T-helper 9 cell (primary cell): ENCODE results near the gene MLLT6.

Experiments used
- DNase-seq: peaks from one replicate; pipeline ENCODE4 v3.0.0-alpha.2; 2020

MLLT6 gene

DNA sequence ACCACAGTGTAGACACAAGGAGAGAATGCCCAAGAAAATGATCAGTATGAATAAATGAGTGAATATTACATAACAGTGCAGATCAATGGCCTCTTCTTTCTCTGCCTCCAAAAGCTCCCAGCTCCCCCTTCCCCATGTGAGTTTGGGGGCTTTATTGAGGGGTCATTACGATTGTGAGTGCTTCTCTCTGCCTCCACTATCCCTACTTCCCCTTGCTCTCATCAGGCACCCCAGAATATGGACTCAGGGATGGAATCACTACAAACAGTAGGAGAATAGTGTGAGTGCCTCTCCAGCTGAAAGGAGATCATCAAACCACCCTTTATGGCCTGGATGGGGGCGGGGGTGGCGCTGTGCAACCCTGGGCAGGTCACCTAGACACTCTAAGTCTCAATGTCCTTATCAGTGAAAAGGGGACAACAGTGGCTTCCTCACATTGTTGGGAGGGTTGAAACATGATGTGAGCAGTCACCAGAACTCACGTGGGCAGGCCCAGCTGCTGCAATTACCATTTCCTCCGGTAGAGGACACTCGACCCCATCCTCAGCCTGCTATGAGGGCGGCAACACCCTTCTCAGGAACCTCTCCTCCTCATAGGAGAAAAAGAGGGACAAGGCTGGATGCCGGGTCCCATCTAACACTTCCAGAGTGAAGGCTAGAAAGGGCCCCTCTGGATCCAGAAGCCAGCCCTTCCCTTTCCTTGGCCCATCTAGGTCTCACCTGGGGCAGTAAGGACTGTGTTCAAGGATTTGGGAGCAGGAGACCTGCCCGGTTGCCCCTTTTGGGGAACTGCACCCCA lies 28.2 kb upstream of the MLLT6 start:
- DNase-seq, result peak; percentile 72

DNA sequence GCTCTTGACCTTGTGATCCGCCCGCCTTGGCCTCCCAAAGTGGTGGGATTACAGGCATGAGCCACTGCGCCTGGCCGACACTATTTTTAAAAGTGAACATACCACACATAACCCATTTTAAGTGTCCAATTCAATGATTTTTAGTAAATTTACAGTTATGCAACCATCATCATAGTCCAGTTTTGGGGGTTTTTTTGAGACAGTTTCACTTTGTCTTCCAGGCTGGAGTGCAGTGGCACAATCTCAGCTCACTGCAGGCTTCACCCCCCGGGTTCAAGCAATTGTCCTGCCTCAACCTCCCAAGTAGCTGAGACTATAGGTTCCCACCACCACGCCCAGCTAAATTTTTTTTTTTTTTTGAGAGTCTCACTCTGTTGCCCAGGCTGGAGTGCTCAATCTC lies 27.3 kb upstream of the MLLT6 start:
- no peak for DNase-seq

DNA sequence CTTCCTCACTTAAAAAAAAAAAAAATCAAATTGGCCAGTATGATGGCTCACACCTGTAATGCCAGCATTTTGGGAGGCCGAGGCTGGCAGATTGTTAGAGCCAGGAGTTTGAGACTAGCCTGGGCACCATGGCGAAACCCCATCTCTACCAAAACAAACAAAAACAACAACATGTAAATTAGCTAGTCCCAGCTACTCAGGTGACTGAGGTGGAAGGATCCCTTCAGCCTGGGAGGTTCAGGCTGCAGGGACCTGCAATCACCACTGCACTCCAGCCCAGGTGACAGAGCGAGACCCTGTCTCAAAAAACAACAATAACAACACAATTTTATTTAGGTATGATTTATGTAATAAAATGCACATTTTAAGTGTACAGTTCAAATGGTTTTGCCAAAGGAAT lies 24.0 kb upstream of the MLLT6 start:
- DNase-seq, result no peak

DNA sequence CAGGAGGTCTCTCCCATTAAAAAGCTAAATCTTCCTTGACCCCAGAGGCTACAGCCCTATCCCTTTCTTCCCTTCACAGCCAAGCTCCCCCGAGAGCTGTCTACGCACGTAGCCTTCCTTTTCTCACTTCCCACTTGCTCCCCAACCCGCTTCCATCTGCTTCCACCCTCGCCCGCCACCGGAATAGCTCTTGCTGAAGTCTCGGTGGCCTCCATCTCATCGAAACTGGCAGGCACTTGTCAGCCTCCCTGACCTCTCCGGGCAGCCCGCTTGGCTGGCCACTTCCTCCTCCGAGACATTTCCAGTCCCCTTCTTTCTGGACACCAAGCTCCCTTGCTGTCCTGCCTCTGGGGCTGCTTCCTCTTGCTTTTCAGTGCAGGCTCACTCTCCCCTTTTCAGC lies 19.6 kb upstream of the MLLT6 start:
- DNase-seq, result no peak

DNA sequence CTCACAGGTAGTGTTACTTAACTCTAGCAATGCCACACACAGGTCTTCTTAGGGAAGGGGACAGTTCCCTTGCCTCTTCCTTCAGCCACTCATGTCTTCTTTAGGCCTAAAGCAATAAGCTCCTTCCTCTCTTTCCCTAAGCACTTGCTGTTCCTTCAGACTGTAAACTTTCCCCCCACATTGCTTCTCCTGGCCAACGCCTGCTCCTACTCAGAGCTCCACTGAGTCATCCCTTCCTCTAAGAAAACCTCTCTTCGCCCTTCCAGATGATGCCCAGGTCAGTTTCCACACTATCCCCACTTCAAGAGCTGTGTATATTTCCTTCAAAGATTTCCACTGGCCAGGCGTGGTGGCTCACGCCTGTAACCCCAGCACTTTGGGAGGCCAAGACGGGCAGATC lies 17.8 kb upstream of the MLLT6 start:
- DNase-seq, result no peak

DNA sequence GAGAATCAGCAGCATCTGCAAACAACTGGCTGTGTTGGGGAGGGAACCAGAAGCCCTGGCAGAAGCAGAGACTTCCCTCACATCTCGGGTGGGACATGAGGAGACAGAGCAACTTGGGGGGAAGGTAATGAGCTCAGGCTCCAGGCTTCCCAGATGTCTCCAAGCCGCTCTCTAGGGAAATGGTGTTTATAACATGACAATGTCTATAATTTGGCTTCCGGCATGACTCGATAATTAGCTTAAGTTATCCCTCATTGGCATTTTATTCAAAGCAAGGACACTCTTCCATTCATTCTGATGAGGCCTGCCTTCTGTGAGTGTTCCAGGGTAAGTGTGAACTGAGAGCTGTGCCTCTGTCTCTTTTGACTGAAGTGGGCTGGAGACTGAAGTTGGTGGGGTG lies 14.7 kb upstream of the MLLT6 start:
- DNase-seq, result no peak

DNA sequence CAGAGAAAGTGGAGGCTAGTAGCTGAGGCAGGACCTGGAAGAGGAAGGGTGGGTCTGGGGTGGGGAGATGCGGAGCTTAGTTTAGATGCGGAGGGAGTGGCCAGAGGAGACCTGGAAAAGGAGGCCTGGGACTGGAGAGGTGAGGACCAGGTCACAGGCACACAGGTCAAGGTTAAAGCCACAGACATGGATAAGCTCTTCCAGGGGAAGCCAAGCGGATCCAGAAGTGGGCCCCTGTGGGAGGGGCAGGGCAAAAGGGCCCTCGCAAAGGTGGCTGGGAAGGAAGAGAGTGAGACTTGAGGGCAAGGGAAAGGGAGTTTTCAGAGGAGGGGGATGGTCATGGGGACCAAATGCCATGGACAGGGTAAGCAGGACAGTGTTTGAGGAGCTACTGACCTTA lies 13.9 kb upstream of the MLLT6 start:
- DNase-seq, result no peak

DNA sequence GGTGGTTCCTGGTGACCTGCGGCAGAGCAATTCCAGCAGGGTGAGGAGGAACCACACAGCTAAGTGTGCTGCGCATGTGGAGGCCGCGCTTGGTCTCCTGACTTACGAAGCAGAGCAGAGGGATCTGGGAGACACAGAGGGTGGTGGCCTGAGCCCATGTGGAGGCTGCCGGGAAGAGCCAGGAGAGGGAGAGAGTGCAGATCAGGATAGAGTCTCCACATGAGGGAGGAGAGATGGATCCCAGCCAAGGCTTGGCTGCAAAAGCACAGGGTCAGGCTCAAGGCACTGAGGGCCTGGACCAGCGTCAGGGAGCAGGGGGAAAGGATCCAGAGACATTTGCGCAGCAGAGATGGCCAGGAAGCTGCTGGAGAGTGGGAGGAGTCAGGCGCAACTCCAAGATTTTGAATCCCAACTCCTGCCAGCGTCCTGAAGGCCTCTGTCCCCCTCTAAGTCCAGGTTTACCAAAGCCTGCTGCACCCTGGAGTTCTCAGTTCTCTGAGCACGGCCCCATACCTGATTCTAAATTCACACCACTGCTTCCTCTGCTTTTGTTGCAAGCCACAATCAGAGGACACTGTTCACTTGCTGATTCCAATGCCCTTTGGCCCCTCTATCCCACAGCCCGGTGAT lies 11.3 kb upstream of the MLLT6 start:
- no peak for DNase-seq

DNA sequence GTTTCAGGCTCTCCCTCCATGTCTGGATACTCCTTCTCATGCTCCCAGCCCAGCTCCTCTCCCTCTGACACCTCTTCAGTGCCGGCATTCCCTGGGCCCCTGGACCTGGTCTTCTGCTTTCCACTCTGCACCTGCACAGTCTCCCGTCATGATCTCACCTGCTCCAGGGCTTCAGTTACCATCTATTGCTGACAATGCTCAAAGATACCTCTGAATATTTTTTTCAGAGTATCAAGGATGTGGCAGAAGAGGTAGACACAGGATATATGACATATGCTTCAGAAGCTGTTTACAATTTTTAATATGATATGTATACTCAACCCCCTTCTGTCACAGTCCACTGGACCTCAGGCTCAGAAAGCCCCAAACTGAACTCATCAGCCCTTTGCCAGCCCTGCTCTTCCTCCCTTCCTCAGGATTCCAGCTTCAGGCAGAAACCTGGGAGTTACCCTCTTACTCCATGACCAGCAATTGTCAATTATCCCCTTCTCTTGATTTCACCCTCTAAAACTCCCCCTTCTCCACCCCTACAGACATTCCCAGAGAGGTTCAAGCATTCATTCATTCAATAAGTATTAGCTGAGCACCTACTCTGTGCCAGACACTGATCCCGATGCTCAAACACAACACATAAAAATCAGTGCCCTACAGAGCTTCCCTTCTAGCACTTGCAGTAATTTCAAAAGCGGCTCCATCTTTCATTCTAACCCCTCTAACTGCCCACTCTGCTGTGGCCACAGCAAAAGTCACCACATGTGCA lies 7.8 kb upstream of the MLLT6 start:
- DNase-seq, result no peak

DNA sequence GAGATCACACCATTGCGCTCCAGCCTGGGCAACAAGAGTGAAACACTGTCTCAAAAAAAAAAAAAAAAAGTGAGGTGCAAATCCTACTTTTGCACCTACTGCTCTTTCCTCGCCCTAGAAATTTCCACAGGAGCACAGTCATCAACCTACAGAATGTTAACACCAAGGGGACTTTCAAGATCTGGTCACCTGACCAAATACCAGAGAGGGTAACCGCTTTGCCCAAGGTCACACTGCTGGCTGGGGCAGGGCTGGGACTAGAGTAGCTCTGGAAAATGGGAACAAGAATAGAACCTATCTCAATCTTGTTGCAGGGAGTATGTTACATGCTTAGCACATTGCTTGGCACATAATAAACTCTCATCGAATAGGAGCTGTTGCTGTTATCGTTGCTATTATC lies 6.3 kb upstream of the MLLT6 start:
- no peak for DNase-seq

DNA sequence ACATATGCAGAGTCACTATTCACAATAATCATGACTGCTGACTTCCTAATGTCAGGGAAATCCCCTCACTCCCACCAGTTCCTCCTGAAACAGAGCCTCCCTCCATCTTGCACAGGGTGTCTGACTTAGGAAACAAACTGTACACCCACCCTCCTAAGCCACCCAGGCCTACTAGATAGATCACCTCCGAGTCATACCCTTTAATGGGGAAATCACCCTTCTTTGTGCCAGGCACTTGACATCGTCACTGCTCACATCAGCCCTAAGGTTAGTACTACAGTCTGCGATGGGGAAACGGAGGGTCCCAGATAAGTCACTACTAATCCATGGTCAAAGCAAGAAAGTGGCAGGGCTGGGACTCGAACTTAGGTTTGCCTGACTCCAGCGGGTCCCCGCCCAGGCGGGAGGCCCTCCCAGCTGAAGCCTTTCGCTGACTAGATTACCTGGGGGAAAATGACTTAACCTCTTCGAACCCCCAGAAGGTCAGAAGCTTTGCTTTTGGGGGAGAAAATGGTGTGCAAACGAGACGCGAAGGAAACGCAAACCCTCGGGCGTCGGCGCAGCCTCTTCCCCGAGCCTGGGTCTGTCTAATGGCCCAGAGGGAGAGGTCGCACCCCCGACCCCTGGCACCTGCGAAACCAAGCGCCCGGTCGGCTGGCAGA lies 3.4 kb upstream of the MLLT6 start:
- peak; percentile 46 for DNase-seq

DNA sequence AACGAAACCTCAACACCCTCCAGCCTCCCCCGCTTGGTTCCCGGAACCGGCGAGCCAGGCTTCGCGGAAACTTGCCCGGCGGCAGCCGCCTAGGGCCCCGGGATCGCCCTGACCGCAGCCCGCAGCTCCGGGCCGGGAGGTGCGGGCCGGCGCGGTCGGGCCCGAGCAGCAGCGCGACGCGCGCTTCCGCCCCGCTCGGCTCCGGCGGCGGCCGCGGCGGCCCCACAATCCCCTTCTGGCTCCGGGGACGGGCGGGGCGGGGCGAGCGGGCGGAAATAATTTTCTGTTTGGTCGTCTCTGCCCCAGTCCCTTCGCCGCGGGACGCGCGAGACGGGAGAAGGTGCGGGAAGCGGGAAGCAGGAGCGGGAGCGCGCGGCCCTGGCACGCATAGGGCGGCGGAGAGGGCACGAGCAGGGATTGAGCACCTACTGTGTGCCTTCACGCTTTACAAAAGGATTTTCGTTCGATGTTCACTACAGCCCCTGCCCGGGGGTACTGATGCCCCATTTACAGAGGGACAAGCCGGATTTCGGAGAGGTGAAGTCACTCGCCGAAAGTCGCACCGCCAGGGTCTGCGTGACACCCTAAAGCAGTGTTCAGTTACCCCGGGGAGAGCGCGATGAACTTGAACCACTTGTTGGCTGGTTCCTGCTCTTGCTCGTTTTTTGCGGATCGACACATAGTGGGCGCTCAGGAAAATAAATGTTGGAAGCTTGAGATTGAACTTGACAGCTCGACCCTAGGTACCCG lies 2.7 kb upstream of the MLLT6 start:
- DNase-seq, result peak; percentile 77

DNA sequence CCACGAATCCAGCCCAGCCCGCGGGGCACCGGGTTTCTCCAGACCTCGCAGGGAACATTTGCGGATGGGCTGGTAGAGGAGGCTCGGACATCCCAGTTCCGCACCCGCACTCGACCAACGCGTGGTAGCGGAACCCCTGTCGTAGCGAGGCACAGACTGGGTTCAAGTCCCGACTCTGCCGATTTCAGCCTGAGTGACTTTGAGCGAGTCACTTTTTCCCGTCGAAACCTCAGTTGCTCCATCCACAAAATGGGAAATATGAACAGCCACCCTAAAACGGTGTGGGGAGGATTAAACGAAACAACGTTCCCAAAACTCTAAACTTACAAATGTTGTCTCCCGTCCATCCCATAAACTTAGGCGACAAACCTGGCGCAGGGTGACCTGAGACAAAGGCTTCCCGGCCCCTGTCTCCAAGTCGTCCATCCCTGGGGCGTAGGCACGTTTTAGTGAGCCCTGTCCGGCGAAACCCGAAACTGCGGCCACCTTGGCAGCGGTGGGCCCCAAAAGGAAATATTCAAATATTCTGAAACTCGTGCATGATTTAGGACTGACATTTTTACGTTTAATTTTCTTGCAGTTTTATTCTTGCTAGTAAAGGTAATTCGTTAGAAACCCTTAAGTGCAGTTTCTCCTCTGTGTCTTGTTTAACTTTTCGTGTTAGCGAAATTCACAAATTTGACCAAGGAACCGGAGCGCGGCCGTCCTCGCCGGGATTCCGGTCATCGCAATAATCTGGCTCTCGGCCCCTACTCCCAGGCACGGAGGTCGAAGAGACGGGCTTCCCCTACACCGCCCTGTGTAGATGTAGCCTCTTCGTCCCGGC lies 1.9 kb upstream of the MLLT6 start:
- DNase-seq, result no peak

DNA sequence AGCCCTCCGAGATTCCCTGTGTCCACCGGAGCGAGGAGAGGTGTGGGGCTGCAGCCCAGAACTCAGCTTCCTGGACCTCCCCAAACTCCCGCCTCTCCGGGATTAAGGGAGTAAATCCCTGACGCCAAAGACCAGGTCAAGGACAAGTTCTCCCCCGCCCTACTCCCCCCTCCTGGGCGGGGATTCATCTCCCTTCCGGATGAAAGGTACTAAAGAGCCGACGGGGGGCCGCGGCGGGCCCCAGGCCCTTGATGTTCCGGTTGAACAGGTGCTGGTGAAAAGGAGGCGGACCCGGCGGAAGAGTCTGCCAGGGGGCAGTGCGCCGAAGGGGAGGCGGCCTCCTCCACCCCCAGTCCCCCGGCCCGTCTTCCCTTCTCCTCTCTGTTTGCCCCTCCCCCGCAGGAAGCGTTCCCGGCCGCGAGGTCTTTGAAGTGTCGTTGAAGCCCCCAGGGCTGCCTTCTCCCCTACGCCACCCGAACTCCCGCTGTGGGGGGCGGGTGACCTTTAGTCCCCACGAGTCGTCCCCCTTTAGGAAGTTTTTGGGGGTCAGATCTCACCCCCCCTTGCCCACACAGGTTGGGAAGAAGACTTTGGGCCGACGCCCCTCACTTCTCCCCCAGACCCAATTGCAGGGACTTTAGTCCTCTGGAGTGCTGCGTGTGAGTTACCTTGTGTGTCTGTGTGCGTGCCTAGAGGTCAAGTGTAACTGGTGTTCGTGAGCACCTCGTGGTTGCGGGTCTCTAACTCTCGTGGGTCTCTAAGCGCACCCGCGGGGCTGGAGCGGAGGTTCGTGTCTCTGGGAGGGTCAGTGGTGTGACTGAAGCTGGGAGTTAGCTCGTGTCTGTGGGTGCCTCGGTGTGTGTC lies 1.1 kb upstream of the MLLT6 start:
- peak; percentile 59 for DNase-seq

DNA sequence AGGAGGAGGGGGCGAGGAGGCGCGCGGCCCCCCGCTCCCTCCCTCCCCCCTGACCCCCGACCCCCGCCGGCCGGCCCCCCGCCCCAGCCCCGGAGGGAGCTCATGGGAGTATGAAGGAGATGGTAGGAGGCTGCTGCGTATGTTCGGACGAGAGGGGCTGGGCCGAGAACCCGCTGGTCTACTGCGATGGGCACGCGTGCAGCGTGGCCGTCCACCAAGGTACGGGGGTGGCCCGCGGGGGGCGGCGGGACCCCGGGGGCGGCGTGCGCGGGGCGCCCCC lies 390 bp downstream of the MLLT6 start:
- DNase-seq, result no peak

DNA sequence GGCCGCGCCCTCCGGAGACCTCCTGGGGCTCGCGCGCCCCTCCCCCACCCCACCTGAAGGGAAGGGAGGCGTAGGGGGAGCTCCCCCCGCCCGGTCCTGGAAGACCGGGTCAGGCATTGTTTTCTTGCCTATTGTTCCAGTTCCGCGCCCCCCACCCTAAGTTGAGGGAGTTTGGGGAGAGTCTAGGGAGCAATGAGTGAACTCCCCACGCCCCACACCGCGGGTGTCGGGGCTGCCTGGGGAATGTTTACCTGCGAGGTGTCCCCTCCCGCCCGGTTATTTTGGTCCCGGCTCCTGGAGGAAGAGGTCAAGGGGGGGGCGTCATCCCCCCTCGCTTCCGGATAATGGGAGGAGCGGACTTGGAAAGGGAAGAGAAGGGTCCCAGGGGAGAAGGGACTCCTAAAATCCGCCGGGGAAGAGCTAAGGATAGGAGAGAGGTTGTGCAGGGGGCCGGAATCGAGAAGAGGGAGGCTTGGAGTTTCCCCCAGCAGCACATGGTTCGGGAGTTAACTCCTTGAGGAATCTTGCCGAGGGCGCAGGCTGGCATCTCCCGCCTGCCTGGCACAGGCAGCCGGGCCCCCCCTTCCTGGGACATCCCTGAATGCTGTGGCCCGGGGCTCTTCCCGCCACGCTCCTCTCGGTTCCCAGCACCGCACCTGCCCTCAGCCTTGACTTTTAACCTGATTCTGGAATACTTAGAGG lies 881 bp downstream of the MLLT6 start:
- peak; percentile 41 for DNase-seq

DNA sequence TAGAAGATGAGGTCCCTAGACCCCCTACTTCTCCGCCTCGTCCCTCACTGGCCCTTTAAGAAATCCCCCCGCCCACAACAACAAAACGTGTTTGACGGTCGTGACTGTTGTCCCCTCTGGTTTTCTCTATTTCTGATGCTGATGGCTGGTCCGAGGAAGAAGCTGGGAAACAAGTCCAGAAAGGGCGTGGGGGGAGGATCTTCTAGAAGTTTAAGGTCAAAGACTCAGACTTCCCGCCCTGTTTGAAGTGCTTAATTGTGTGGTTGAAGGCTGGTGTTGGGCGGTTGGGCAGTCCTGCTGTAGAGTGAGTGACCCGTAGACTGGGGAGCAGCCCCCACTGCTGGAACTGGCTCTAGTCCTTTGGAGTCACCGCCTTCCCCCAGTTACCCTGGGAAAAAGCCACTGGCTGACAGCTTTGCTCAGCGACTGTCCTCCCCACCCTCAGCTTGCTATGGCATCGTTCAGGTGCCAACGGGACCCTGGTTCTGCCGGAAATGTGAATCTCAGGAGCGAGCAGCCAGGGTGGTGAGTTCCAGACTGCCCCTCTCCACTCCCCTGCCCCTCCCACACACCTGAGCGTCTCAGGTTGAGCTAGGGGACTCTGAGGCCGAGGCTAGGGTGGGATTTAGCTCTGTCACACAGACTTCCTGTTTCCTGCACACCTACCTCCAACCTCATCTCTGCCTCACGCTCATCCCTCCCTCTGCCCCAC lies 1.6 kb downstream of the MLLT6 start:
- no peak for DNase-seq

DNA sequence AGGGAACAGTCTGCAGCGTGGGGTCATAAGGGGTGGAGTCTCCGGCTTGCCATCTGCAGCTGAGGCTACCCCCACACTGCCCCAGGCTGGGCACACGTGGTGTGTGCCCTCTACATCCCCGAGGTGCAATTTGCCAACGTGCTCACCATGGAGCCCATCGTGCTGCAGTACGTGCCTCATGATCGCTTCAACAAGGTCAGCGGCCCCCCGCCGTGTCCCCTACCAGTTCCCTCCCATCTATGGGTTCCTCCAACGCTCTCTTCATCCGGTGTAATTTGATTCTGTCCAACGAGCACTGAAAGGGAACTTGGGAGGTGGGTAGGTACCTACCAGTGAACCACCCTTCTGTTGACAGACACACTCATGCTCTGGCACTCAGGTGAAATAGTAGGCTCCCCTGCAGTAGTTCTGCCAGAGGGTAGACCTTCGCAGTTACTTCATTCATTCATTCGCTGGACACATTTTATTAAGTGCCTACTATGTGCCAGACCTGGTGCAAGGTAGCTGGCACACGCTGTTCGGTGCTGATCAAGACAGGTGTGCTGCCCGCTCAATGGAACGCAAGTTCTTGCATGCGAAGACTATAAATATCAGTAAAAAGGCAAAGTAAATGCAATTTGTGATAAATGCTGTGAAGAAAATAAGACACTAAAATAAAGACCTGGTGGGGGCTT lies 2.7 kb downstream of the MLLT6 start:
- DNase-seq, result no peak
